ENCODE data around the gene CDC42EP5. TPM values are rescaled to one million over a fixed set of nuclear protein-coding genes. Genes with fewer than 3 reads are reported as not detected.

The CDC42EP5 gene
- total RNA-seq = 1 to 10 TPM; 5.0 to 7.4 (median 6.0) TPM
- 1 to 10 TPM; 1.1 to 4.1 (median 3.1) TPM for polyA plus RNA-seq
- long read RNA-seq, donor 1, partial matches to known transcripts = 2 of 3 reads
- long read RNA-seq, donor 1, other reads (novel, unspliced or antisense) = 0 of 3 reads
- long read RNA-seq, donor 2, partial matches to known transcripts = 2 of 3 reads
- long read RNA-seq, donor 2, other reads (novel, unspliced or antisense) = 1 of 3 reads

DNA sequence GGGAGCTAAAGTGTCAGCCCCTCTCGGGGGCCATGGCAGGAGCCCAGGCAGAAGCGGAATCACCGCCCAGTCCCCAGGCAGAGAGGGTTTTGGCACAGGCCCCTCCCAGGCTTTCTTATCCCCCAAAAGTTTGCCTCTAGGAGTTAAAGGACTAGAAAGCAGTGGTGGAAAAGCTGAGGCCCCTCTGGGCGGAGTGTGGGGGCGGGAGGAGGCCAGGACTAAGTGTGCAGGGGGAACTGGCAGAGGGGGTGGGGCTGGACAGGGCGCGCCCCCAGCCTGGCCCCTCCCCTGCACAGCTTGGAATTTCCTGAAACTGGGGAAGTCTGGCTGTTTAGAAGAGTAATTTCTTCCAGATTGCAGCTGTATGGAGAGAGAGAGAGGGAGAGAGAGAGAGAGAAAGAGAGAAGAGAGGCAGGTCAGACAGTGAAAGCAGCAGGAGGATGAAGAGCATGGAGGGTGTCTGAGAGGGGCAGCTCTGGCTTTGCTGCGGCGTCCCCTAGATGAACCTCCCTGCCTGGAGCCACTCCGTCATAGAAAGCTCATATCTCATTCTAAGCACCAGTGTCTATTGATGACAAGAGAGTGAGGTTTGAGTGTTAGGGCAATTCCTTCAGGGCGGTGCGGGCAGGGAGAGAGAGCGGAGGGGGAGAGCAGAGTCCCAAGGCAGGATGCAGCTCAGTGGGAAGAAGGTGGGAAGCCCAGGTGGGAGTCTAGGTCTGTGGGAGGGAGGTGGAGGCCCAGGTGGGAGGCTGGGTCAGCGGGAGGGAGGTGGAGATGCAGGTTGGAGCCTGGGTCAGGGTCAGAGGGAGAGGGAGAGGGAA, at the start of gene CDC42EP5:
TSS of gene CDC42EP5 (minus strand) at position 226 of the 821 bp plus-strand sequence. CDS start 7,749 bp downstream, outside the sequence.
- peak within 1 kb of the TSS; percentile 55 for H3K4me3 ChIP-seq
- DNase-seq (peak; percentile 78 to 81), ATAC-seq (peak; percentile 43 to 82 (median 73))
- H3K9me3 ChIP-seq = no peaks in the 10 kb centered on the region
- H3K4me1 ChIP-seq = peaks cover 5% of the 10 kb centered on the region
- H3K36me3 ChIP-seq (ENCODE audit: insufficient read depth in 1 of 2, low read depth in 1 of 2) = no peaks in the 10 kb centered on the region
- peak within 1 kb of the TSS; percentile 30 for H3K27ac ChIP-seq
- WGBS, 3 donors = 3 to 11% (median 10%) methylated on average over 14 of the region's 14 CpGs
- intact Hi-C loops (cut with DNase I) = no loop called here
- TF ChIP-seq, protein P1, sequence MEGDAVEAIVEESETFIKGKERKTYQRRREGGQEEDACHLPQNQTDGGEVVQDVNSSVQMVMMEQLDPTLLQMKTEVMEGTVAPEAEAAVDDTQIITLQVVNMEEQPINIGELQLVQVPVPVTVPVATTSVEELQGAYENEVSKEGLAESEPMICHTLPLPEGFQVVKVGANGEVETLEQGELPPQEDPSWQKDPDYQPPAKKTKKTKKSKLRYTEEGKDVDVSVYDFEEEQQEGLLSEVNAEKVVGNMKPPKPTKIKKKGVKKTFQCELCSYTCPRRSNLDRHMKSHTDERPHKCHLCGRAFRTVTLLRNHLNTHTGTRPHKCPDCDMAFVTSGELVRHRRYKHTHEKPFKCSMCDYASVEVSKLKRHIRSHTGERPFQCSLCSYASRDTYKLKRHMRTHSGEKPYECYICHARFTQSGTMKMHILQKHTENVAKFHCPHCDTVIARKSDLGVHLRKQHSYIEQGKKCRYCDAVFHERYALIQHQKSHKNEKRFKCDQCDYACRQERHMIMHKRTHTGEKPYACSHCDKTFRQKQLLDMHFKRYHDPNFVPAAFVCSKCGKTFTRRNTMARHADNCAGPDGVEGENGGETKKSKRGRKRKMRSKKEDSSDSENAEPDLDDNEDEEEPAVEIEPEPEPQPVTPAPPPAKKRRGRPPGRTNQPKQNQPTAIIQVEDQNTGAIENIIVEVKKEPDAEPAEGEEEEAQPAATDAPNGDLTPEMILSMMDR (IDR thresholded peaks at IDR 0.05) = no peak
- H3K27me3 ChIP-seq (ENCODE audit: insufficient read depth in 3 of 3, low read length in 2 of 3) = peaks cover 0 to 36% (median 8%) of the 10 kb centered on the region in 3 donors

DNA sequence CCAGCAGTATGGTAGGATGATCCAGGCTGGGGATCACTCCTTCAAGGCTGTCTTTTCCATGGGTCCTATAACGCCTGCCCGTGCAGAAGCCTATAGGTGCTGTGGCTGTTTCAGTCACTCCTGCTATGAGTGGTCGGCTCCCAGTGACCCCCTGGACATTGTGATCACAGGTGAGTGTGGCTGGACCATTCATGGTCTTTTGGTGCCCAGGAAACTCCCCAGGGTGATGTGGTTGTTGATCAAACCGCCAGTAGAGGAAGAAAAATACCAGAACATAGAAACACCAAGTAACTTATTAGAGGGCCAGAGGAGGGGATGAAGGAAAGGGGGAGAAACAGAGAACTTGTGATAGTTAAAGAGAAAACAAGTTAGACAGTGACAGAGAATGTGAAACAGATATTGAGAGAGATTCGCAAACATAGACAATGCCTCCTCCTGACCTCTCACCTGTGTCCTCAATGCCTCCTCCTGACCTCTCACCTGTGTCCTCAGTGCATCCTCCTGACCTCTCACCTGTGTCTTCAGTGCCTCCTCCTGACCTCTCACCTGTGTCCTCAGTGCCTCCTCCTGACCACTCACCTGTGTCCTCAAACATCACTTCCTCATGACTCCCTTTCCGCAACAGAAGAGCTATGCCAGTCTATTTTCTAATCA, 48.9 kb upstream of the CDC42EP5 start:
- Histone ChIP-seq H3K4me1 (no peaks in the 10 kb centered on the region), H3K4me3 (no peak overlapping the region), H3K27me3 (ENCODE audit: insufficient read depth in 3 of 3, low read length in 2 of 3) (peaks cover 0 to 4% (median 4%) of the 10 kb centered on the region in 3 donors), H3K36me3 (ENCODE audit: insufficient read depth in 1 of 2, low read depth in 1 of 2) (no peaks in the 10 kb centered on the region), H3K9me3 (no peaks in the 10 kb centered on the region), H3K27ac (no peak overlapping the region)
- TF ChIP-seq, protein P1 (IDR thresholded peaks at IDR 0.05) = no peak
- WGBS, 3 donors = 71 to 84% (median 78%) methylated on average over 6 of the region's 6 CpGs
- intact Hi-C loops (cut with DNase I) = no loop called here
- ATAC-seq = no peak
- DNase-seq = no peak

DNA sequence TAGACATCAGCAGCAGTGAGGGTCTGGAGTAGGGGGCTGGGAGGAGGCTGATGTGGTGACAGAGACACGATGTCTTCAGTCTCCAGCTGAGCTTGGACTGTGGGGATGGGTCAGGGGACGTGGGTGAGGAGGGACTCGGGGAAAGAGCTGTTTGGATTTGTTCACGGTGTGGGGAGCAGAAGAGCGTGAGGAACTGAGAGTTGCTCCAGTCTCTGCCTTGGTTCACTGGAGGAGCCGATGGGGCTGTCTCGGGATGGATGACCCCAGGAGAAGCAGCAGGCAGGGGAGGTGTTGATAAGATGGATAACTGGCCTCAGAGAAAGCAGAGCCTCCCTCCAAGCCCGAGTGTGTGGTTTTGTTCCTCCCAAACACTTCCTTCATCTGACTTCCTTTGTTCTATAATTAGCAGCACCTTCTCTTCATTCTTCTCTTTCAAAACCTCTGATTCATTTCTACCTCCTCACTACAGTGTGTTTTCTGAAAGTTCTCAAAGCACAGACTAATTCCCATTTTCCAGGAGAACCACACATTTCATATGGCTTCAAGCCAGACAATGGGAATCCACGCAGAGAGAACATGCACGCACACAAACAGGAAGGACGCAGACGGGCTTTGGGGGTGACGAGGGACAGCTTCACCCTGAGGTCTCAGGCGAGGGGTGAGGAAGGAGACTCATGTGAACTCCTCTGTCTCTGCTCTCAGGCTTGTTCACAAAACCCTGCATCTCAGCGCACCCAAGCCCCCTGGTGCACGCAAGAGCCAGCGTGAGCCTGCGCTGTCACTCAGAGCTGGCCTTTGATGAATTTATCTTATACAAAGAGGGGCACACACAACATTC, 48.1 kb upstream of the CDC42EP5 start:
- TF ChIP-seq, protein P1 (IDR thresholded peaks at IDR 0.05) = no peak
- no peak overlapping the region for H3K27ac ChIP-seq
- H3K27me3 ChIP-seq (ENCODE audit: insufficient read depth in 3 of 3, low read length in 2 of 3) = peaks cover 0 to 4% (median 4%) of the 10 kb centered on the region in 3 donors
- H3K4me1 ChIP-seq = no peaks in the 10 kb centered on the region
- ATAC-seq = no peak
- 56 to 59% (median 58%) methylated on average over 18 of the region's 18 CpGs for WGBS, 3 donors
- no peaks in the 10 kb centered on the region for H3K9me3 ChIP-seq
- no peaks in the 10 kb centered on the region for H3K36me3 ChIP-seq (ENCODE audit: insufficient read depth in 1 of 2, low read depth in 1 of 2)
- intact Hi-C loops (cut with DNase I) = no loop called here
- H3K4me3 ChIP-seq = no peak overlapping the region
- no peak for DNase-seq

DNA sequence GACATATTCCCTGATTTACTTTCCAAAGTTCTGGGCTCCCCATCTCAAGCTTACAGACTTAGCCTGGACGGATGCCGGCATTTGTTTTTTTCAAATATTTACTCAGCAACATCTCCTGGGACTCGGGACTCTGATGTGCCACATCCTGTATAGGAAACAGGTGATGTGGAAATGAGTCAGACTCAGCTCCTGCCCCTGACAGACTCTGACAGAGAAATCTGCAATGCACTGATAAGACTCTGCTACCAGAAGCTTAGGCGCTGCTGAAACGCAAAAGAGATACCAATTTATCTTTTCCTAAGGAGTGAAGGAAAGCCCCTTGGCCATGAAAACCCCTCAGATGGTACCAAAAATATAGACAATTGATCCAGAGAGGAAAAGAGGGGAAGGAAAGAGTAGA, 45.7 kb upstream of the CDC42EP5 start:
- Histone ChIP-seq H3K4me3 (no peak overlapping the region), H3K4me1 (no peaks in the 10 kb centered on the region), H3K9me3 (no peaks in the 10 kb centered on the region), H3K27me3 (ENCODE audit: insufficient read depth in 3 of 3, low read length in 2 of 3) (peaks cover 0 to 4% (median 2%) of the 10 kb centered on the region in 3 donors), H3K36me3 (ENCODE audit: insufficient read depth in 1 of 2, low read depth in 1 of 2) (no peaks in the 10 kb centered on the region), H3K27ac (no peak overlapping the region)
- no peak for ATAC-seq
- intact Hi-C loops (cut with DNase I) = no loop called here
- no peak for DNase-seq
- TF ChIP-seq, protein P1 (IDR thresholded peaks at IDR 0.05) = no peak
- 61 to 72% (median 65%) methylated on average over 5 of the region's 5 CpGs for WGBS, 3 donors
